Panc1 (cell line): ENCODE measurements around the gene NKG7. TPM values are rescaled to one million over a fixed set of nuclear protein-coding genes. Genes with fewer than 3 reads are reported as not detected.
A peak's percentile ranks its signal among the peaks of the same experiment; 100 is the strongest.

Experiments
- ATAC-seq: fragments of 200-7000 bp; cut with Tn5 transposase; 2 replicates; pipeline ENCODE4 v1.9.1; 2020; ENCODE audit warnings: mild to moderate bottlenecking, moderate library complexity
- BruUV-seq: library from RNA; stranded (reverse); fragments of 400-500 nt; replicated peaks from 2 replicates; lab custom pipeline; 2021; lab: Mats Ljungman, UMichigan
- CTCF ChIA-PET: fragments of 300-600 bp; sonication (Branson Sonifier 250); formaldehyde crosslinking; loops from one replicate; lab custom pipeline; 2022; ENCODE audit warnings: antibody characterized with exemption; lab: Charles Lee
- POLR2A ChIA-PET: fragments of 300-600 bp; sonication (Branson Sonifier 250); formaldehyde crosslinking; loops from one replicate; lab custom pipeline; 2022; ENCODE audit warnings: antibody characterized with exemption; lab: Charles Lee
- DNase-seq: peaks from one replicate; pipeline ENCODE4 v3.0.0-alpha.2; 2010; ENCODE audit warnings: low read depth, low spot score
- H3K27ac ChIP-seq: 2 replicates; pipeline ENCODE4 v1.5.1; 2011; ENCODE audit warnings: mild to moderate bottlenecking, low read length, inconsistent platforms
- H3K27me3 ChIP-seq: fragments of 200-500 bp; sonication (Bioruptor generic); 2 replicates; pipeline ENCODE4 v1.6.0; 2014; ENCODE audit warnings: low read length, inconsistent platforms; ENCODE audit not compliant: control insufficient read depth, insufficient read depth
- H3K36me3 ChIP-seq: fragments of 200-500 bp; sonication (Bioruptor generic); 2 replicates; pipeline ENCODE4 v1.5.1; 2014; ENCODE audit warnings: inconsistent platforms, mild to moderate bottlenecking, low read length, moderate library complexity; ENCODE audit not compliant: control insufficient read depth, insufficient read depth
- H3K4me1 ChIP-seq: 2 replicates; pipeline ENCODE4 v1.5.1; 2011; ENCODE audit warnings: inconsistent platforms, mild to moderate bottlenecking, low read length, moderate library complexity; ENCODE audit not compliant: control insufficient read depth, insufficient read depth
- H3K4me3 ChIP-seq, 2 experiments: 2 replicates each; pipeline ENCODE4 v1.5.1; 2011 to 2012; ENCODE audit warnings: low read depth in 2 of 2, low read length in 2 of 2, mild to moderate bottlenecking in 2 of 2, inconsistent platforms in 1 of 2, moderate library complexity in 1 of 2
- H3K9me3 ChIP-seq: fragments of 200-500 bp; sonication (Bioruptor generic); 2 replicates; pipeline ENCODE4 v1.5.1; 2014; ENCODE audit warnings: low read depth, mild to moderate bottlenecking, inconsistent platforms, low read length, moderate library complexity; ENCODE audit not compliant: control insufficient read depth, insufficient read depth
- POLR2AphosphoS5 ChIP-seq: IDR thresholded peaks from 2 replicates; pipeline ENCODE4 v1.6.1; 2012; ENCODE audit warnings: mild to moderate bottlenecking, low read depth, low read length, moderate library complexity
- SIN3A ChIP-seq: IDR thresholded peaks from 2 replicates; pipeline ENCODE4 v1.6.1; 2012; ENCODE audit warnings: low read depth, mild to moderate bottlenecking, low read length, moderate library complexity, borderline replicate concordance; ENCODE audit not compliant: insufficient read depth
- TCF7L2 ChIP-seq: IDR thresholded peaks from 2 replicates; pipeline ENCODE4 v1.6.1; 2011; ENCODE audit warnings: mild to moderate bottlenecking, low read depth, low read length, inconsistent platforms
- in situ Hi-C: cut with HindIII; loops from 2 replicates; pipeline ENCODE4 v1.10.0; 2016; ENCODE audit warnings: low sequenced_read_pairs, low pct_unique_long_range_greater_than_20kb
- intact Hi-C: fragments of 100-400 bp; cut with micrococcal nuclease; formaldehyde crosslinking; loops from one replicate; pipeline ENCODE4 v1.10.0; 2022; ENCODE audit not compliant: unreplicated experiment
- total RNA-seq: library from RNA; stranded (reverse); gene quantifications from one replicate; pipeline ENCODE4 v1.2.1, GENCODE V29; 2021; ENCODE audit not compliant: unreplicated experiment
- TF ChIP-seq, protein P1 (sequence below): fragments of 450-650 bp; IDR thresholded peaks from 2 replicates; pipeline ENCODE4 v1.5.1; 2017; ENCODE audit warnings: mild to moderate bottlenecking
- TF ChIP-seq, protein P2 (sequence below), 2 experiments: IDR thresholded peaks; 2 replicates each; pipeline ENCODE4 v1.6.1; 2011 to 2012; ENCODE audit warnings: low read depth in 2 of 2, control low read depth in 1 of 2, low read length in 1 of 2, mild to moderate bottlenecking in 1 of 2, moderate library complexity in 1 of 2; ENCODE audit not compliant: insufficient read depth in 1 of 2

NKG7 gene
- total RNA-seq, 1 experiment from 2014 or later = 0.23 TPM

DNA sequence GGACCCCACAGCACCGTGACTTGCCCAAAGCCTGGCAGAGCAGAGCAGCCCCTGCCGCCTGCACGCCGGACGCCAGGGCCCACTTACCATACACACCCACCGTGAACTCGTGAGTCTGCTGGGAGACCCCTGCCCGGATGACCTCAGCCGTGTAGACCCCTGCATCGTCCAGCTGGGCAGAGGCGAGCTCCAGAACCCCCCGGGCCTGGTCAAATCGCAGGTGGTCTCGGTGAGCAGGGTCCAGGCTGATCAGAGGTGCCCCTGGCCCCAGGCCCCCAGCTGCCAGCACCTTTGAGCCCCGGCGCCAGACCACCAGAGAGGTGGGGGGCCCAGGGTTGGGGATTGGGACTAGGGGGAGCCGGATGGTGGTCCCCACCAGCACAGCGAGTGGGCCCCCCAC, 31.4 kb downstream of the NKG7 start:
- Histone ChIP-seq H3K9me3 (no peaks in the 10 kb centered on the region), H3K36me3 (no peaks in the 10 kb centered on the region), H3K27ac (no peak overlapping the region), H3K4me1 (no peaks in the 10 kb centered on the region), H3K27me3 (no peaks in the 10 kb centered on the region), H3K4me3 (no peak overlapping the region)
- CTCF ChIA-PET = no interaction called here
- POLR2A ChIA-PET = no interaction called here
- no peak for TF ChIP-seq POLR2AphosphoS5
- TF ChIP-seq, protein P1, sequence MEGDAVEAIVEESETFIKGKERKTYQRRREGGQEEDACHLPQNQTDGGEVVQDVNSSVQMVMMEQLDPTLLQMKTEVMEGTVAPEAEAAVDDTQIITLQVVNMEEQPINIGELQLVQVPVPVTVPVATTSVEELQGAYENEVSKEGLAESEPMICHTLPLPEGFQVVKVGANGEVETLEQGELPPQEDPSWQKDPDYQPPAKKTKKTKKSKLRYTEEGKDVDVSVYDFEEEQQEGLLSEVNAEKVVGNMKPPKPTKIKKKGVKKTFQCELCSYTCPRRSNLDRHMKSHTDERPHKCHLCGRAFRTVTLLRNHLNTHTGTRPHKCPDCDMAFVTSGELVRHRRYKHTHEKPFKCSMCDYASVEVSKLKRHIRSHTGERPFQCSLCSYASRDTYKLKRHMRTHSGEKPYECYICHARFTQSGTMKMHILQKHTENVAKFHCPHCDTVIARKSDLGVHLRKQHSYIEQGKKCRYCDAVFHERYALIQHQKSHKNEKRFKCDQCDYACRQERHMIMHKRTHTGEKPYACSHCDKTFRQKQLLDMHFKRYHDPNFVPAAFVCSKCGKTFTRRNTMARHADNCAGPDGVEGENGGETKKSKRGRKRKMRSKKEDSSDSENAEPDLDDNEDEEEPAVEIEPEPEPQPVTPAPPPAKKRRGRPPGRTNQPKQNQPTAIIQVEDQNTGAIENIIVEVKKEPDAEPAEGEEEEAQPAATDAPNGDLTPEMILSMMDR = no peak
- no peak for TF ChIP-seq SIN3A
- TF ChIP-seq, protein P2, sequence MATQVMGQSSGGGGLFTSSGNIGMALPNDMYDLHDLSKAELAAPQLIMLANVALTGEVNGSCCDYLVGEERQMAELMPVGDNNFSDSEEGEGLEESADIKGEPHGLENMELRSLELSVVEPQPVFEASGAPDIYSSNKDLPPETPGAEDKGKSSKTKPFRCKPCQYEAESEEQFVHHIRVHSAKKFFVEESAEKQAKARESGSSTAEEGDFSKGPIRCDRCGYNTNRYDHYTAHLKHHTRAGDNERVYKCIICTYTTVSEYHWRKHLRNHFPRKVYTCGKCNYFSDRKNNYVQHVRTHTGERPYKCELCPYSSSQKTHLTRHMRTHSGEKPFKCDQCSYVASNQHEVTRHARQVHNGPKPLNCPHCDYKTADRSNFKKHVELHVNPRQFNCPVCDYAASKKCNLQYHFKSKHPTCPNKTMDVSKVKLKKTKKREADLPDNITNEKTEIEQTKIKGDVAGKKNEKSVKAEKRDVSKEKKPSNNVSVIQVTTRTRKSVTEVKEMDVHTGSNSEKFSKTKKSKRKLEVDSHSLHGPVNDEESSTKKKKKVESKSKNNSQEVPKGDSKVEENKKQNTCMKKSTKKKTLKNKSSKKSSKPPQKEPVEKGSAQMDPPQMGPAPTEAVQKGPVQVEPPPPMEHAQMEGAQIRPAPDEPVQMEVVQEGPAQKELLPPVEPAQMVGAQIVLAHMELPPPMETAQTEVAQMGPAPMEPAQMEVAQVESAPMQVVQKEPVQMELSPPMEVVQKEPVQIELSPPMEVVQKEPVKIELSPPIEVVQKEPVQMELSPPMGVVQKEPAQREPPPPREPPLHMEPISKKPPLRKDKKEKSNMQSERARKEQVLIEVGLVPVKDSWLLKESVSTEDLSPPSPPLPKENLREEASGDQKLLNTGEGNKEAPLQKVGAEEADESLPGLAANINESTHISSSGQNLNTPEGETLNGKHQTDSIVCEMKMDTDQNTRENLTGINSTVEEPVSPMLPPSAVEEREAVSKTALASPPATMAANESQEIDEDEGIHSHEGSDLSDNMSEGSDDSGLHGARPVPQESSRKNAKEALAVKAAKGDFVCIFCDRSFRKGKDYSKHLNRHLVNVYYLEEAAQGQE (IDR thresholded peaks at IDR 0.05; ENCODE audit: insufficient read depth in 1 of 2, low read depth in 2 of 2, low read length in 1 of 2) = no peak
- no peak for TF ChIP-seq TCF7L2
- BruUV-seq = no TSS peak
- no peak for ATAC-seq
- intact Hi-C loops = no loop called here
- in situ Hi-C loops = no loop called here
- no peak for DNase-seq

DNA sequence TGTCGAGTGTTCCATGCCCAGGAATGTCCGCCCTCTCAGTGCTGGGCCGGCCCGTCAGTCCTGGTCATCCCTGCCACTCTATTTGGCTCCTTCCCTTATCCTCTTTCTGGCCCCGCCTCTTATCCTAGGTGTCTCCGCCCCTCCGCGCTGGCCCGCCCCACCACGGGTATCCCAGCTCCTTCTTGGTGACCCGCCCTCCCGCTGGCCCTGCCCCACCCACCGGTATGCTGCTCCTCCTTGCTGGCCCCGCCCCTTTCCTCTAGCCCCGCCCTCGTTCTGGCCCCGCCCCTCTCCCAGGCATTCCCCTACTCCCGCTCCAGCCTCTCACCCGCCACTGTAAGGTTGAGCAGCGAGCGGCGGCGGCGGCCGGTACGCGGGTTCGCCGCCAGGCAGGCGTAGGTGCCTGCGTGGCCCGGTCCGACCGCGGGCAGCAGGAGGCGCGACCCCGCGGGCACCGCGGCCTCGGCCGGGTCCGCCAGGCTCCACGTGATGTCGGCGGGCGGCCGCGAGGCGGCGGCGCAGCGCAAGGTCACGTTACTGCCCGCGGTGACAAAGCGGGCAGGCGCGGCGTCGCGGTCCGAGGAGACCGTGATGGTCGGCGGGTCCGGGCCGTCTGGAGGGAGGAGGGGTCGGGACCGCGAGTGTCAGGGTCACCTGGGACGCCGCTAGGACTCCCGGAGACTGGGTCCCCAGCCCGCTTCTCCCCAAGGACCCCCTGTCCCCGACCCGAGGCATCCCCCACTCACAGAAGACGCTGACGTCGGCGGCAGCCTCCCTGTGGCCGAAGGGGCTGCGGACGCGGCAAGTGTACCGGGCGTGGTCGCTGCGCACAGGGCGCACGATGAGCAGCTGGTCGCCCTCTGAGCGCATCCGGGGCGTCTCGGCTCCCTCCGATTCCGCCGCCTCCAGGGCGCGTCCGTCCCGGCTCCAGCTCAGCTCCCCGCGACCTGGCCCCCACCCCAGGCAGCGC, 32.5 kb downstream of the NKG7 start:
- in situ Hi-C loops (no loop called here), intact Hi-C loops (loop anchor here (5.0 to 10.0 kb wide), 2 partner anchors 67 to 315 kb away; no protein-coding TSS in a partner anchor)
- H3K36me3 ChIP-seq = no peaks in the 10 kb centered on the region
- ChIA-PET POLR2A (interaction anchor here (0.6 to 0.7 kb wide), 2 partner anchors 60 to 121 kb away, joined by 3 read pairs; no protein-coding TSS in a partner anchor), CTCF (interaction anchor here (0.5 to 0.7 kb wide), 2 partner anchors 48 to 80 kb away, joined by 7 to 14 read pairs; partner anchors contain the start of gene LIM2)
- no peaks in the 10 kb centered on the region for H3K27me3 ChIP-seq
- 0 out of 2 replicates have a peak overlapping the region, but pooled peaks have one; percentile 34 for H3K27ac ChIP-seq
- ATAC-seq = peak; percentile 89
- peak overlapping the region; percentile 49 to 81 for H3K4me3 ChIP-seq
- H3K4me1 ChIP-seq = no peaks in the 10 kb centered on the region
- no peaks in the 10 kb centered on the region for H3K9me3 ChIP-seq
- TF ChIP-seq TCF7L2 (no peak), SIN3A (no peak), POLR2AphosphoS5 (peak; percentile 37; the same call in 1 of the 2 replicates)
- TF ChIP-seq, protein P2 (IDR thresholded peaks at IDR 0.05; ENCODE audit: insufficient read depth in 1 of 2, low read depth in 2 of 2, low read length in 1 of 2) = no peak
- TF ChIP-seq, protein P1 = peak; percentile 46
- no TSS peak for BruUV-seq
- DNase-seq = no peak
